ENCODE measurements around the gene VAMP4.
"Not testable (repeated sequence)": the region's sequence is repeated elsewhere in the genome, so short reads cannot be mapped to it uniquely, and the experiment has no call there.

The VAMP4 gene

DNA sequence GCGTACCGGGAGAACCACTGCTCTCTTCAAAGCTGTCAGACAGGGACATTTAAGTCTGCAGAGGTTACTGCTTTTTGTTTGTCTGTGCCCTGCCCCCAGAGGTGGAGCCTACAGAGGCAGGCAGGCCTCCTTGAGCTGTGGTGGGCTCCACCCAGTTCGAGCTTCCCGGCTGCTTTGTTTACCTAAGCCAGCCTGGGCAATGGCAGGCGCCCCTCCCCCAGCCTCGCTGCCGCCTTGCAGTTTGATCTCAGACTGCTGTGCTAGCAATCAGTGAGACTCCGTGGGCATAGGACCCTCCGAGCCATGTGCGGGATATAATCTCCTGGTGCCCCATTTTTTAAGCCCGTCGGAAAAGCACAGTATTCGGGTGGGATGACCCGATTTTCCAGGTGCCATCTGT, 46.1 kb downstream of the VAMP4 start:
- DNase-seq (ENCODE audit: low read depth in 2 of 2), result not testable (repeated sequence)

DNA sequence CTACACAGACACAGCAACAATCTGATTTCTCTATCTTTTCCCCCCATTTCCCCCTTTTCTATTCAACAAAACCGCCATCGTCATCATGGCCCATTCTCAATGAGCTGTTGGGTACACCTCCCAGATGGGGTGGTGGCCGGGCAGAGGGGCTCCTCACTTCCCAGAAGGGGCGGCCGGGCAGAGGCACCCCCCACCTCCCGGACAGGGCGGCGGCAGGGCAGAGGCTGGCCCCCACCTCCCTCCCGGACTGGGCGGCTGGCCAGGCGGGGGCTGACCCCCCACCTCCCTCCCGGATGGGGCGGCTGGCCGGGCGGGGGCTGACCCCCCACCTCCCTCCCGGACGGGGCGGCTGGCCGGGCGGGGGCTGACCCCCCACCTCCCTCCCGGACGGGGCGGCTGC, 48.3 kb downstream of the VAMP4 start:
- not testable (repeated sequence) for DNase-seq (ENCODE audit: low read depth in 2 of 2)

DNA sequence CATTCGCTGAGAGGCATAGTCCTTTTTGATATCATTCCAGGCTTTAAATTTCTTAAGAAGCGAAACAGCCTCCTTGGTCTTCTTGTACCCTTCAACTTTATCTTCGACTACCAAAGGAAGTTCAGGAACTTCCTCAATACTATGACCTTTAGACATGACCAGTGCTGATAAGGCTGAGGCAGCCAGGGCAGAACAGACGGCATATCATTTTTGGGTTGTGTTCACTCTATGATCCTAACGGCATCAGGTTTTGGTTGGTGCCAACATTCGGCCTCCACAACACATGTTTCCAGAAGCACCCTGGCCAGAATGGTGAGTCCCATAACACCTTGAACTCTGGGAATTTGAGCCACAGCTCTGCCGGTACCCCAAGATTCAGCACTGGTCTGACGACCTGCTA, 58.0 kb downstream of the VAMP4 start:
- DNase-seq (ENCODE audit: low read depth in 2 of 2), result no peak

DNA sequence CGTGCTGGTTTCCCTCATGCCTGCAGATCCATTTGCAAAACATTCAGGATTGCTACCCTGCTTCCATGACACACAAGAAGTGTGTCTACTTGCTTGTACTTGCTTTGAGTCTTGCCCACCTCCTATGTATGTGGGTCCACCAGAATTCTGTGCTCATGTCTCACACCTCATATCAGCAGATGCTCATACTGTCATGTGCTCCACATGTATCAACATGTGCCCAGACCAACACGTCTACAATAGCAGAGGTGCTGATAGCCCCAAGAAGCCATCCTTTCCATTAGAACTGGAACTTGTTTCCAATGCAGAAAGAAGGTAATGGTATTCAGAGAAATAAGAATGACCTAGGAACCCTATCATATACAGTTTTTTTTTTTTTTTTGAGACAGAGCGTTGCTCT, 61.5 kb downstream of the VAMP4 start:
- DNase-seq (ENCODE audit: low read depth in 2 of 2), result no peak

DNA sequence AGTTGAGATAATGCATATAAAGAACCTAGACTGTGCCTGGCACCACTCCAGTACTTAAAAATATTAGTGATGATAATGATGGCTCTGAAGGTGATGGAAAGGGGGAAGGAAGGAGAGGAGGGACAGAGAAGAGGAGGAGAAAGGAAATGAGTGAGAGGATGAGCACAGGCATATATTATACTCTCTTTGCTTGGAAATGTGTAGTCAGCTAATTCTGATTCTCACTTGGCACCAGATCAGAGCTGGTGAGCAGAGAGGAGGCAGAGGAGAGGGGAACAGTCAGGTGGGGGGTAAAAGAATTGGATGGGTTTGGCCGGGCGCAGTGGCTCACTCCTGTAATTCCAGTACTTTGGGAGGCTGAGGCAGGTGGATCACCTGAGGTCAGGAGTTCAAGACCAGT, 65.0 kb downstream of the VAMP4 start:
- no peak for DNase-seq (ENCODE audit: low read depth in 2 of 2)

DNA sequence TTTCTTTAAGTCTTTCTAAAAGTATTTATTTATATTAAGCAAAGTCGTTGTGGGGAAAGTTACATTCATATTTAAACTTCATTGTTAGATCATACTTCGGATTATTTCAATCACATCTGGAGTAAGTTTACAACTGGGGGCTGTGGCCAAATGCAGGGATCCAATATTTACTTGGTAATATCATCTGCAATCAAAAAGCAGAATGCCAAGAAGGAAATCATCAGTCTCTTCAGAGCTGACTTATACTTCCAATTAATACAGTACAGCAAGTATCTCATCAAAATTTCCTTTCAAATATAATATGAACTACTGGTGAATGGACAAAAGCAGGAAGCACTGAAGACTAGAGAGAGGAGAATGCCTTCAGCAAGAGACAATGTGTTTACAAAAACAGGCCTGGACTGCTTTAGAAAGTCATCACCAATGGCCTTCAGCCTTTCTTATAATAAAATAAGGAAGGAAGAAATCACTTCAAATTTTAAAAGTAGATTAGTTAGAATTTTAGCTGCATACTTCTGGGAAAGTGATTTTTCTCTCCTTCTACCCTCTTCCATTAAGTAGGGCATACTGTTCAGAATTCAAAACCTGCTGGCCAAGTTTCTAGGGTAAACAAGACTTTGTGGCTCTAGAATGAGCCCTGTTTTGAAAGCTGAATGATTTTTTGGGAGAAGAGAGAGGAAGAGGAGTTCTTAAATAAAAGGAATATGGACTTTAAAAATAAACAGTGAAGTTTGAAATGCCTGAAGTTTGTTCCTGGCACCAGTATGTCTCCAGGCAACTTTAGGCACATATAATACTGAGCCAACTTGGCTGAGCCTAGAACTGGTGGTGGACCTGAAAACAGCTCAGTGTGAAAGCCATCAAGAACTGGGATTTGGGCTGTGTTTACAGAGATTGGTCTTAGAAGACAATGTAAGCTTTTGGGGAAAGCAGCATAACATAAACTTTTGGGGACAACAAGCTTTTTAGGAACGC, 67.1 kb downstream of the VAMP4 start:
- no peak for DNase-seq (ENCODE audit: low read depth in 2 of 2)

DNA sequence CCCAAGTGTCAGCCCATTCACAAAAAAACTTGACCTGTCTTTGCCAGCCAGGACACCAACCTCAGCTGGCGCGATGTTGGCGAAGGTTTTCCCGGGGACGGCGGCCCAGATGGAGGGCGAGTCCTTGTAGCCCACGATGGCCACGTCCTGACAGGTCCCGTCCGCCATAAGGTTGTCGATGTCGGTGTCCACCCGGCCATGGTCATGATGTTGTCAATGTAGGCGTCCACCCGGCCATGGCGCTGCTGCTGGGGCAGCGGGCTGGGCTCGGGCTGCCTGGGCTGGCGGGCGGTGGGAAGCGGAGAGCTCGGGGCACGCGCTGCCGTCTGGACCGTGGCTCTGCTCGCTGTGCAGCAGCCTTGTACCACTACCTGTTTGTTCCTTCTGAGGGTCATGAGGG, 71.1 kb downstream of the VAMP4 start:
- no peak for DNase-seq (ENCODE audit: low read depth in 2 of 2)

DNA sequence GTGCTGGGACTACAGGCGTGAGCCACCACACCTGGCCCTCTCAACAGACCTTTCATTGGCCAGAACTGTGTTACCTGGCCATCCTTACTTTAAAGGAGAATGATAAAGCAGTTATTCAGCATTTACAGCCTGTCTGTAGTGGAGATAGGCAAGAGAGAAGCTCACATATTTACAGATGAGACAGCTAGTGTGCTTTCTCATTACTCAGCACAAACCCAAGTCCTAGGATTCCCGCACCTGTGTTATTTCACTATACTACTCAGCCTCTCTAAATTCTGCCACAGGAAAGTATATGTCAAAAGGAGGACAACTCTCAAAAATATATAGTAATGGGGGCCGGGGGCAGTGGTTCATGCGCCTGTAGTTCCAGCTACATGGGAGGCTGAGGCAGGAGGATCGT, 73.5 kb downstream of the VAMP4 start:
- DNase-seq (ENCODE audit: low read depth in 2 of 2), result no peak

DNA sequence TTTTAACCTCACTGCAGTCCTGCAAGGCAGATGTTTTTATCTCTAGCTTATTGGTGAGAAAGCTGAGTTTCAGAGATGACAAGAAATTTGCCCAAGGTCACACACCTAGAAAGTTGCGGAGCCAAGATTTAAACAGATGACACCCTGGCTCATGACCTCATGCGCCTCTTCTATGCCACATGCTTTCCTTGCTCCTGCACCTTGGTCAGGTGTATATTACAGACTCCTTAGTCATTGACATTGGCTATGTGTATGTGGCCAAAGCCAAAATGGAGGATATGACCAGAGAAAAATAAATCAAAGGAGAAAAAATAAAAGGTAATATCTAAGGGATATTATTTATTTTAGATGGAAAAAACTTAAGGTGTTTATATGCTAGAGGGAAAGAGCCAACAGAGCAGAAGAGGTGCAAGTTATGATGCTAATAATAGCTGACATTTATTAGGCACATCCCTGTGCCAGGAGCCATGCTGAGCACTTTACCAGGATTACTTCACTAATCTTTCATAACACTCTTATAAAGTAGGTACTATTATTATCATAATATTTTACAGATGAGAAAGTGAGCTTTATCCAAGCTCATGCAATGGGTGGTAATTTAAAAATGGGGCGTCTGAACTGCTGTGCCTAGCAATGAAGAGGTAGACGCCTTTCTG, 75.6 kb downstream of the VAMP4 start:
- no peak for DNase-seq (ENCODE audit: low read depth in 2 of 2)

DNA sequence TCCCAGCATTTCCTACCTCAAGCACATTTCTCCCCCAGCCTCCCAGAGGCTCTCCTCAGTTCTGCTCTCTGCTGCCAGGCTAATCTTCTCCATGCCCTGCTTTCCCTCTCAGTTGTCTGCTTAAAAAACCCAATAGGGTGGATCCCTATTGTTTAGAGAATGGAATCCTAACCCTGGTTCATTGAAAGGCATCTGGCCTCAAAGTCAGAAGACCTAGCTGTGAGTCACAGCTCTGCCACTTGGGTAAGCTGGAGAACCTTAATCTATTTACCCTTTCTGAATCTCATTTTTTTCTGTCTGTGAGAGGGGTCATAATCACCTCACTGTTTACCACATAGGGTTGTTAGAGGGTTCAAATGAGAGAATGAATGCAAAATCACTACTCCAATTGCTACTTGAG, 76.9 kb downstream of the VAMP4 start:
- DNase-seq (ENCODE audit: low read depth in 2 of 2), result no peak

DNA sequence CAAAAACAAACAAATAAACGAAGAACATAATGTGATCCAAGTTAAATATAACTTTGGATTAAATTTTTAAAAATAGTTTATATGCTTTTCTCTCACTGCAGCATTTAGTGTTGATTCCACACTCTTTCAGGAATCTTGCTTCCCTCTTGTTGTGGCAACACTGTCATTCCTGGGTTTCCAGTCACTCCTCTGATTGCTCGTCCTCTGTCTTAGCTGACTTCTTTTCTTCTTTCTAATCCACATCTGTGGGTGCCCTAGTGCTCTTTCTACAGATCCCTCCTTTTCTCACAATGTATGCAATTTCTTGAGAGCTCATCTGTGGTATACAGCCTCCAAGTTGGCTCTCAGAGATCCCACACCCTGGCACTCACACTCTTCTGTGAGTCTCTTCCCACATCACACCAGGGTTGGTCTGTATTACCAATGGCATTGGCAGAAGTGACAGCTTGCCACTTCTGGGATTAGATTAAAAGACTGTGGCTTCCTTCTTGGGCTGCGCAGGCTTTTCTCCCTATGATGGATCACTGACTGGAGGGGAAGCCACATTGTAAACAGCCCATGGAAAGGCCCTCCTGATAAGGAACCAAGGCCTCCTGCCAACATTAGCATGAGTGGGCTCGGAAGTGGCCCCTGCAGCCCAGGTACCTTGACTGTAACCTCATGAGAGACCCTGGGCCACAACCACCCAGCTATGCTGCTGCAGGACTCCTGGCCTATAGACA, 77.8 kb downstream of the VAMP4 start:
- no peak for DNase-seq (ENCODE audit: low read depth in 2 of 2)

DNA sequence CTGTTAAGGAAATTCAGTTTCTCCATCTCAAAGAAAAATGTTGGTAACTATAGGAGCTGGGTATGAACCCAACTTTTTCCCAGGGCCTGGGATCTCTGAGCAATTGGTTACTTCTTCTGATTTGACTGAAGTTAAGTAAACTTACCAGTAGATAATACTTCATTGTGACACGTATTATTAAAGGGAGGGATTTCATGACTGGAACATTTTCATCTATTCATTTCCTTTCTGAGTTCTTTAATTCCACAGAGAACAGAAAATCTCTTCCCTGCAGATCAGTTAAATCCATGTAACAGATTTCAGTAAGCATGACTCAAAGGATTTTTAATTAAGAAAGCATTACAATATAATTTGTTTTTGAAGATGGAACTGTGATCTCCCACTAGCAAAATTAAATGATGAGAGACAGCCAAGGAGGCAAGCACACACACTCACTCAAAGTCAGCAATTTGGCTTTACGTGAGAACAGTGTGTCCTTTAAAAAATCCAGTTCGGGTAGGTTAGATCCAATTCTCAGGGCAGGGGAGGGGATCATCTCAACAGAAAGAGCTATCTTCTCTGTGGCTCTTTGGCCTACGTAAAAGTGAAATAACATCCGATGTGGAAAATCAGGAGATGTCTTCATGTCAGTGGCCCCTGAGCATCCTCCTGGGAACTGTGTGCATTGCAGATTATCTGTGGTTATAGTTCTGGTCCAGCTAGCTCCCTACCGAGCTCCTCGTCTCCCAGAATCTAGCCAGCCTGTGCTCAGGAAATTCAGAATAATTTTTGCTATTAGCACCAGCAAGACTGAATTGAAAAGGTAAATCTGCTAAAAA, 78.6 kb downstream of the VAMP4 start:
- no peak for DNase-seq (ENCODE audit: low read depth in 2 of 2)

DNA sequence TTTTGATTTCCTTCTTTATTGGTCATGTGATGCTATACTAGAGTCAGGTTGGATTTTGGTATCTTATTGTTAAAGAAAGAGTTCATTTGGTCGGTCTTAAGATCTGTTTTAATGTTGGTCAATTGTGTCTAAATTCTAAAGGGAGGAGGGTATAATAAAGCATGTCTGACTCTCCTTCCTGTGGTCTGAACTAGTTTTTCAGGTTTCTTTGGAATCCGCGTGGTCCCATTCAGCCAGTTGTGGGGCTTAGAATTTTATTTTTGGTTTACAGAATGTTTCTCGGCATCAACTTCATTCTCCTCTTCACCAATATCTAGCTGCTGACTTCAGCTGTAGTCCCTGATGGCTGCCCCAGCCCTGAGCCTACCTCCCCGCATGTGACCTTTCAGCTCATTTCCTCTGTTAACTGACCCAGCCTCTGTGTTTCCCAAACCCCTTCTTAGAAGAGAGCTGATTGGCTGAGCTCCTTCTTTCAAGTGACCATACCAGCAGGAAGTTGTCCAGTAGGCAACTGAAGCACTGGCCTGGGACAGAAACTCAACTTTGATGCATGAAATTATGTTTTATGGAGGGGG, 80.7 kb downstream of the VAMP4 start:
- DNase-seq (ENCODE audit: low read depth in 2 of 2), result no peak

DNA sequence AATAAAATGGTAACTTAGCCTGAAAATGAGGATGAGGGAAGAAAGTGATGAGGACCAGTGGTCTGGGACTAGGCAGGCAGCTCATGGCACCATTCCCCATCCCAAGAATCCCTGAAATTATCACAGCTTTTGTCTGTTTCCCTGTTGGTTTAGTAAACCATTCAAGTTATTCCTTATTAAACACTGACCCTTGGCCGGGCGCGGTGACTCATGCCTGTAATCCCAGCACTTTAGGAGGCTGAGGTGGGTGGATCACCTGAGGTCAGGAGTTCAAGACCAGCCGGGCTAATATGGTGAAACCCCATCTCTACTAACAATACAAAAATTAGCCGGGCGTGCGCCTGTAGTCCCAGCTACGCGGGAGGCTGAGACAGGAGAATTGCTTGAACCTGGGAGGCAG, 85.7 kb downstream of the VAMP4 start:
- not testable (repeated sequence) for DNase-seq (ENCODE audit: low read depth in 2 of 2)

DNA sequence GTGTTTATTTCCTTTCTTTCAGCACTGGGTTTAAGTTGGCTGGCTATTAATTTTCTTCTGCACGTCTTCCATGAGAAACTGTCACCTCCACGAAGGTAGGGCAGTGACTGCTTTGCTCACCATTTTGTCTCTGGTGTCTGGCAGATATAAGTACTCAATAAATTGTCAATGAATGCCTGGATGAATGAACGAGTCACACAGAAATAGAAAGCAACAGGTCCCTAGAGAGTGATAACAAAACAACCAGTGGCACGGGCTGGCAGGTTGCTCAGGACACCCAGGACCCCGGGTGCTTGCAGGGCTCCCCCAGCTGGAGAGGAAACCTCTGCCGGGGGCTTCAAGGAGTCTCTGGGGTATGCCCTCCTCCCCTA, 86.1 kb downstream of the VAMP4 start:
- no peak for DNase-seq (ENCODE audit: low read depth in 2 of 2)

DNA sequence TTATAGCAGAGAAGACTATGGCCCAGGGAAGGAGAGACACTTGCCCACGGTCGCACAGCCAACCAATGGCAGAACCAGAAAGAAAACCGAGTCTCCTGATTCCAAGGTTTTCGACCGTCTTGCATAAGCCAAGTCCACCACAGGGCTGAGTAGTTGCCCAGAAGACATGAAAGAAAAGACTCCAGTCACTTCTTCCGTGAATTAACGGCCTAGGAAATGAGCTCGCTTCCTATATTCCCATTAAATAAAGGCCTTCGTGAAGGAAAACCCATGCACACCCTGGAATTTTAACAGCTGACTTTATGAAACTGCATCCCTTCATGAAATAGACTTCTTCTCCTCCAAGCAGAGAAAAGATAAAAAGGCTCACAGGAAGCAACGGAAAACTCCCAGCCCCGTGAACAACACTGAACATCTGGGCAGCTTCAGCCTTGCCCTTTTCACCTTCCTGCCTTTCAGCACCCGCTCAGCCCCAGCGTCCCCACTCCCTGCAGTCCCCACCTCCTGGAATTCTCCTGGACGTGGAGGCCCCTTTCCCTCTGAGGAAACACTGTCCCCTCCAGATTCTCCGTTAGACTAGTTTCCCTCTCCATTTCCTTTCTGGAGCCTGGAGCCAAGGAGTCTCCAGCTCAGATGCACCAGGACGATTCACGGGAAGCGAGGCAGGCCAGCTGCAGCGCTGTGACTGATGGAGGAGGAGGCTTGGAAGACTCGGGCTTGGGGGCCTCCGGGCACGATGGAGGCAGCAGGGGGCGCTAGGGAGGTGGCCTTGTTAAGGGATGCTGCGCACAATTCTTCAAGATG, 86.7 kb downstream of the VAMP4 start:
- peak; percentile 15 to 55 for DNase-seq (ENCODE audit: low read depth in 2 of 2)

DNA sequence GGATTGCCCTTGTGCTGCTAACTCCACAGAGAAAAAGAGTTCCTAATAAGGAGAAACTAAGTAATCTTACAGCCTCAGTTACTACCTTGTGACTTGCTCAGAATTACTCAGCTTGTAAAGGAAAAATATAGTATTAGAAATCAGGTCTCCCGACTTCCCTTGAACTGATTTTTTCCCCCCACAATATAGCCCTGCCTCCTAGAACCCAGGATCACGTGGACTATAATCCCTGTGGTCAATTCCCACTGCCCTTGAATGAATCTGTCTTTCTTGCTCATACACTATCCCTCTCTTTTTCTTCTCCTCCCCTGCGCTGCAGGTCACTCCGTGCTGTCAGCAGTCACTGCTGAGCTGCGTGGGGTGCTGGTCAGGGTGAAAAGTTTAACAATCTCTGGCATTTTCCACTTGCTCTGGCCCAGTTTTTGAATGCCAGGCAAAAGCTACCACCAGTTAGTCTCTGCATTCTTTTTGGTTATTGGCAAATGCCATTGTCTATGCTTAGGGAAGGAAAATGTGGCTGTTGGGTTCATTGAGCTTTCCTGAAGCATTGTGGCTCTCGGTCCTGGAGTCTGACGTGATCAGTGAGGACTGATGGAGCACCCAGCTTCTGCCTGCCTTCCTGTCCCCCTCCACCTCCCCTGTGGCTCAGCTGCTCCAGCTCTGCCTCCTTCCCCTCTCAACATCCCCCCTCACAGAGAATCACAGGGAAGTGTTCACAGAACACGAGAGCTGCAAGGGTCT, 87.5 kb downstream of the VAMP4 start:
- no peak for DNase-seq (ENCODE audit: low read depth in 2 of 2)

DNA sequence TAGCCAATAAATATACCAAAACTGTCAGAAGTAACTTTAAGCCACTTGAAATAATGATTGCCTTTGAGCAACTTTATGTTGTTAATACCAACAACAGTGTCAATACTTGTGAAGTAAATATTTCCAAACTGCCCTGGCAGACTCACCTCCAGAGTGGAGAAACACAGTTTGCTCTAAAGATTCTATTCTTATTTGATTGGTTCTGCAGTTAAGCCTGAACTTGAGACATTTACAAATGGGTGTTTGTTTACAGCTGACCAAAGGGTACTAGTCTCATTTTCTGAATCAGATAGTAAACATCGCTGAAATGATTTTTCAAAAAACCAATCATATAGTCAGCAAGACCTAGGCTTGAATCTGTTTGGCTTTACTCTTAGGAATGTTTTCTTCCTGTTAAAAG, 88.1 kb downstream of the VAMP4 start:
- DNase-seq (ENCODE audit: low read depth in 2 of 2), result no peak

DNA sequence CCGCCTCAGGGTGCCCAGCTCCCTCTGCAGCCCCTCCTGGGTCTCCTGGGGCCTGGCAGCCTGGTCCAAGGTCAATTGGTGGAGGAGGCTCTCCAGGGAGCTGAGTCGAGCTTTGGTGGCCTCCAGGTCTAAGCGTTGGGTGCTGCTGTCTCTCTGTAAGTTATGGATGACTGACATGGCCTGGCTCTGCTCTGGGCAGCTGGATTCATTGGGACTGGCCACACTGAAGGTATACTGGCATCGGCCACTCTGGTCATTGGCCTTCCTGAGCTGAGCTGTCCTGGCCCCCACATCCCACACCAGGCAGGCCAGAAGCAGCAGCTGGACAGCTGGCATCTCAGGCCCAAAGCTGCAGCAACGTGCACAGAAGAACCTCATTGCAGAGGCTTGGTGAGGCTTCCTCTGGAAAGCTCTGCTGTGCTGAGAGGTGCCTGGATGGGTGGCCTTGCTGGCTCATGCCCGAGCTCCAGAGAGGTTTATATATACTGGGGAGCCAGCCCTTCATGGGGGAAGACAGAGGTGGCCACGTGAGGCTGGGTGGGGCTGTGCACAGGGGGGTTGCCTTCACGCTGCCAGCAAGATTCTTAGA, 89.5 kb downstream of the VAMP4 start, which contains the start of gene MYOC:
MYOC (minus strand) TSS at position 455 of the 589 bp plus-strand sequence; CDS start at position 378, 77 bp downstream.
- DNase-seq (ENCODE audit: low read depth in 2 of 2), result no peak

All from stimulated activated CD4-positive, alpha-beta T cell treated with anti-CD3 and anti-CD28 coated beads, Interleukin-1b, Interleukin-23, amount 100 ng/mL, for 1 hour (primary cell).